ENCODE results near the gene PRR29.

DNA sequence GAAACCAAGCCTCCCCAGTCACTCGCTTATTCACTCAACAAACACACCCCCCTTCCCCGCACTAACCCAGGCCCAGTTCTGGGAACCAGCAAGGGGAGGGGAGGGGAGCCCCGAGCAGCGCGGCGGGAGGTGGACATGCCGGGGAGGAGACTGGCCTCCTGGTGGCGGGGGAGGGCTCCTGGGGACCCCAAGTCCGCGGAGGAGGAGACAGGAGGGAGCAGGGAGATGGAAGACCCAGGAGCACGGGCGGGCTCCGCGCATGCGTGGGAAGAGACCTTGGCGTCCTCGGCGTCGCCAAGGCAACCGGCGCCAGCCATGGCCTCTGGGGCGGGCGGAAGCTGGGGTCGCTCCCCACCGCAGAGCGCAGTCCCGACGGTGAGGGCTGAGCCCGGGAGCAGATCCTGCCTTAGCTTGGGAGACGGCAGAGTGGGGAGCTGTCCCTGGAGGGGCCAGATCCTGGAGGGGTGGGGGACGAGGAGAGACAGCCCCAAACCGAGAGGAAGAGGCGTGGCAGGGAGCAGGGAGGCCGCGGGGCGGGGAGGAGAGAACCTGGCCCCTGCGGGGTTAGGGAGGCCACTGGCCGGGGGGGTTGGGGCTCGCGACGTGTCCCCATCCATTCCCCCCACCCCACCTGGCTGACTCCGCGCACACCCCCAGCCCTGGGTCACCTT lies at the start of gene PRR29:
- TF ChIP-seq POLR2AphosphoS5 (IDR thresholded peaks at IDR 0.05; ENCODE audit: insufficient read depth, low read depth, low read length): no peak
- TF ChIP-seq, protein P1, sequence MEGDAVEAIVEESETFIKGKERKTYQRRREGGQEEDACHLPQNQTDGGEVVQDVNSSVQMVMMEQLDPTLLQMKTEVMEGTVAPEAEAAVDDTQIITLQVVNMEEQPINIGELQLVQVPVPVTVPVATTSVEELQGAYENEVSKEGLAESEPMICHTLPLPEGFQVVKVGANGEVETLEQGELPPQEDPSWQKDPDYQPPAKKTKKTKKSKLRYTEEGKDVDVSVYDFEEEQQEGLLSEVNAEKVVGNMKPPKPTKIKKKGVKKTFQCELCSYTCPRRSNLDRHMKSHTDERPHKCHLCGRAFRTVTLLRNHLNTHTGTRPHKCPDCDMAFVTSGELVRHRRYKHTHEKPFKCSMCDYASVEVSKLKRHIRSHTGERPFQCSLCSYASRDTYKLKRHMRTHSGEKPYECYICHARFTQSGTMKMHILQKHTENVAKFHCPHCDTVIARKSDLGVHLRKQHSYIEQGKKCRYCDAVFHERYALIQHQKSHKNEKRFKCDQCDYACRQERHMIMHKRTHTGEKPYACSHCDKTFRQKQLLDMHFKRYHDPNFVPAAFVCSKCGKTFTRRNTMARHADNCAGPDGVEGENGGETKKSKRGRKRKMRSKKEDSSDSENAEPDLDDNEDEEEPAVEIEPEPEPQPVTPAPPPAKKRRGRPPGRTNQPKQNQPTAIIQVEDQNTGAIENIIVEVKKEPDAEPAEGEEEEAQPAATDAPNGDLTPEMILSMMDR (IDR thresholded peaks at IDR 0.05; ENCODE audit: extremely low read depth in 1 of 2, insufficient read depth in 1 of 2, low read depth in 1 of 2, low read length in 2 of 2): no peak
- TF ChIP-seq POLR2A (IDR thresholded peaks at IDR 0.05; ENCODE audit: low read depth, low read length): no peak
